Smooth muscle cell (in vitro differentiated cells): ENCODE results near the gene S100A12. TPM values are rescaled to one million over a fixed set of nuclear protein-coding genes. Genes with fewer than 3 reads are reported as not detected.

Source experiments
- DNase-seq: peaks from one replicate; lab custom pipeline; 2025; ENCODE audit not compliant: unreplicated experiment; lab: John Stamatoyannopoulos, UW
- H2AFZ ChIP-seq: fragments of 200-600 bp; sonication (generic); 2 replicates; pipeline ENCODE4 v1.6.0; 2016; ENCODE audit warnings: antibody characterized with exemption, low read depth, mild to moderate bottlenecking
- H3F3A ChIP-seq: fragments of 200-600 bp; sonication (generic); 2 replicates; pipeline ENCODE4 v1.6.0; 2017; ENCODE audit warnings: antibody characterized with exemption, low read depth
- H3K27ac ChIP-seq: fragments of 200-600 bp; sonication (generic); 2 replicates; pipeline ENCODE4 v1.5.1; 2016; ENCODE audit warnings: low read depth, mild to moderate bottlenecking
- H3K27me3 ChIP-seq: fragments of 200-600 bp; sonication (generic); 2 replicates; pipeline ENCODE4 v1.6.1; 2016; ENCODE audit warnings: low read depth, mild to moderate bottlenecking
- H3K36me3 ChIP-seq: fragments of 200-600 bp; sonication (generic); 2 replicates; pipeline ENCODE4 v1.5.1; 2016; ENCODE audit warnings: low read depth
- H3K4me1 ChIP-seq: fragments of 200-600 bp; sonication (generic); 2 replicates; pipeline ENCODE4 v1.5.1; 2016; ENCODE audit warnings: low read depth
- H3K4me2 ChIP-seq: fragments of 200-600 bp; sonication (generic); 2 replicates; pipeline ENCODE4 v1.6.0; 2016; ENCODE audit warnings: mild to moderate bottlenecking
- H3K4me3 ChIP-seq: fragments of 200-600 bp; sonication (generic); 2 replicates; pipeline ENCODE4 v1.5.1; 2016; ENCODE audit warnings: mild to moderate bottlenecking
- H3K79me2 ChIP-seq: fragments of 200-600 bp; sonication (generic); 2 replicates; pipeline ENCODE4 v1.6.0; 2016; ENCODE audit warnings: low read depth, mild to moderate bottlenecking
- H3K9ac ChIP-seq: fragments of 200-600 bp; sonication (generic); 2 replicates; pipeline ENCODE4 v1.6.0; 2016; ENCODE audit warnings: low read depth
- H3K9me3 ChIP-seq: fragments of 200-600 bp; sonication (generic); replicated peaks from 2 replicates; pipeline ENCODE4 v1.5.1; 2016; ENCODE audit warnings: low read depth
- H4K20me1 ChIP-seq: fragments of 200-600 bp; sonication (generic); 2 replicates; pipeline ENCODE4 v1.6.0; 2016; ENCODE audit warnings: low read depth
- CTCF ChIP-seq: fragments of 200-600 bp; sonication (generic); IDR thresholded peaks from 2 replicates; pipeline ENCODE4 v1.5.1; 2017; ENCODE audit warnings: borderline replicate concordance, mild to moderate bottlenecking, antibody characterized with exemption; ENCODE audit not compliant: insufficient read depth, poor library complexity, severe bottlenecking
- WGBS: methylation state at CpG from one replicate; pipeline ENCODE4 v1.1.7; 2016; ENCODE audit warnings: low lambda C conversion rate; 5-methylcytosine and 5-hydroxymethylcytosine counted together
- polyA plus RNA-seq: library from polyadenylated mRNA; unstranded; fragments of >200 nt; fragmentation: Nextera tagmentation; extraction: Ambion mirVana; gene quantifications from 2 replicates; pipeline ENCODE4 v1.2.1, GENCODE V29; 2016
- total RNA-seq: library from RNA; depleted of rRNA; stranded (reverse); fragments of >200 nt; gene quantifications from 2 replicates; pipeline ENCODE4 v1.2.3, GENCODE V29; 2014

Gene S100A12
- total and polyA plus RNA-seq, 2 experiments from 2014 or later = not detected

- Histone ChIP-seq H2AFZ (no peak overlapping the region), H3F3A (no peaks in the 10 kb centered on the region), H3K36me3 (no peaks in the 10 kb centered on the region), H3K4me3 (no peak overlapping the region), H3K79me2 (no peaks in the 10 kb centered on the region), H3K9ac (no peak overlapping the region), H3K9me3 (no peaks in the 10 kb centered on the region), H3K27me3 (no peaks in the 10 kb centered on the region), H3K27ac (no peak overlapping the region), H4K20me1 (no peaks in the 10 kb centered on the region), H3K4me1 (no peaks in the 10 kb centered on the region), H3K4me2 (no peak overlapping the region)
- DNase-seq = no peak
- no peak for TF ChIP-seq CTCF
- WGBS = 78% methylated on average over 8 of the region's 8 CpGs
Measured at GRCh38 chr1:153337980-153338853, 37.2 kb downstream of the S100A12 start.

DNA sequence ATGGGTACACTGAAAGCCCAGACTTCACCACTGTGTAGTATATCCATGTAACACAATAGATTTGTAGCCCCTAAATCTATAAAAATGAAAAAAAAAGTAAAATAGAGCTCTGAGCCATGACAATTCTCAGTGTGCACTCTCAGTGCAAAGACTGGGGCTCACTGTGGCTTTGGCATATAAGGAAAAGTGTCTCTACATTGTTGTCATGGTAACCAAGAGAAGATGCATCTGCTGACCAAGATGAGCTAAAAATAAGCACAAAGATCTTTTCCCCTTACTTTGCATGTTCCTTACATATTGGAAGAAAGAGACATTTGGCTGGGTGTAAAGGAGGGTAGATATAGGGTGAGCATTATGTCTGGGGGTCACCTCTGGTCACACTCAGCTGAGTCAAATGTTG is 38.8 kb downstream of the S100A12 start:
- Histone ChIP-seq H3K4me2 (no peak overlapping the region), H3K4me1 (no peaks in the 10 kb centered on the region), H3K27ac (no peak overlapping the region), H3F3A (no peaks in the 10 kb centered on the region), H3K79me2 (no peaks in the 10 kb centered on the region), H3K36me3 (no peaks in the 10 kb centered on the region), H3K9me3 (no peaks in the 10 kb centered on the region), H3K4me3 (no peak overlapping the region), H3K27me3 (no peaks in the 10 kb centered on the region), H3K9ac (no peak overlapping the region), H2AFZ (no peak overlapping the region), H4K20me1 (no peaks in the 10 kb centered on the region)
- TF ChIP-seq CTCF = no peak
- no peak for DNase-seq

DNA sequence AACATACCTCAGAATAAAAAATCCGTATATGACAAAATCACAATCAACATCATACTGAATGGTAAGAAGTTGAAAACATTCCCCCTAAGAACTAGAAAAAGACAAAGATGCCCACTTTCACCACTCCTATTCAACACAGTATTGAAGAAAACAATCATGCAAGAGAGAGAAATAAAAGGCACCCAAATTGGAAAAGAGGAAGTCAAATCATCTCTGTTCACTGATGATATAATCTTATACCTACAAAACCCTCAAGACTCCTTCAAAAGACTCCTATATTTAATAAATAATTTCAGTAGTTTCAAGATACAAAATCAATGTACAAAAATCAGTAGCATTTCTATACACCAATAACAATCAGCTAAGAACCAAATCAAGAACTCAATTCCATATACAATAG is 41.5 kb downstream of the S100A12 start:
- TF ChIP-seq CTCF = no peak
- no peak overlapping the region for H3K9ac ChIP-seq
- H2AFZ ChIP-seq = no peak overlapping the region
- H3K4me3 ChIP-seq = no peak overlapping the region
- no peaks in the 10 kb centered on the region for H3K27me3 ChIP-seq
- no peaks in the 10 kb centered on the region for H3K9me3 ChIP-seq
- no peak overlapping the region for H3K4me2 ChIP-seq
- no peak overlapping the region for H3K27ac ChIP-seq
- 86% methylated on average over 1 of the region's 1 CpG for WGBS
- H4K20me1 ChIP-seq = no peaks in the 10 kb centered on the region
- H3K79me2 ChIP-seq = no peaks in the 10 kb centered on the region
- DNase-seq = no peak
- H3K36me3 ChIP-seq = no peaks in the 10 kb centered on the region
- H3F3A ChIP-seq = no peaks in the 10 kb centered on the region
- no peaks in the 10 kb centered on the region for H3K4me1 ChIP-seq

DNA sequence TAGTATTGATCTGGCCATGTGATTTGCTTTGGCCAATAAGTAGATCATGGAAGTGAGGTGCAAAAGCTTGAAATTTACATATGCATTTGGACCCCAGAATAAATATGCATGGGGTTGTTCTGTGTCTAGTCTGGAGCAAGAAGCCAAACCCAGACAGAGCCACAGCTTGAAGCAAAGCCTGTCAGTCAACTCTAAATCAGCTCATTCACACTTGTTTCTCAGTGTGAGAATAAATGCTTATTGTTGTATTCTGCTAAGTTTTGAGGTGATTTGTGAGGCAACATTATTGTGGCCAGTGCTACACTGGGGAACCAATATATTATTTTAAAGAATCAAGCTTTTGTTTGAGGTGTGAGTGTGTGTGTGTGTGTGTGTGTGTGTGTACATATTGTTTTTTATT is 50.5 kb downstream of the S100A12 start:
- H3K4me1 ChIP-seq = no peaks in the 10 kb centered on the region
- no peaks in the 10 kb centered on the region for H3K79me2 ChIP-seq
- H3K4me2 ChIP-seq = no peak overlapping the region
- H3K27ac ChIP-seq = no peak overlapping the region
- H3F3A ChIP-seq = no peaks in the 10 kb centered on the region
- no peak overlapping the region for H3K9ac ChIP-seq
- H3K36me3 ChIP-seq = no peaks in the 10 kb centered on the region
- DNase-seq = no peak
- H3K9me3 ChIP-seq = peaks cover 4% of the 10 kb centered on the region
- no peak for TF ChIP-seq CTCF
- H4K20me1 ChIP-seq = no peaks in the 10 kb centered on the region
- no peak overlapping the region for H2AFZ ChIP-seq
- no peaks in the 10 kb centered on the region for H3K27me3 ChIP-seq
- H3K4me3 ChIP-seq = no peak overlapping the region
